NK-92 (cell line): ENCODE measurements around the gene TNNT2.

ENCODE experiments used
- DNase-seq: peaks from one replicate; lab custom pipeline; 2025; ENCODE audit not compliant: unreplicated experiment; lab: John Stamatoyannopoulos, UW

The TNNT2 gene

GRCh38 chr1:201320168-201320788 is 57.2 kb downstream of the TNNT2 start:
- no peak for DNase-seq

DNA sequence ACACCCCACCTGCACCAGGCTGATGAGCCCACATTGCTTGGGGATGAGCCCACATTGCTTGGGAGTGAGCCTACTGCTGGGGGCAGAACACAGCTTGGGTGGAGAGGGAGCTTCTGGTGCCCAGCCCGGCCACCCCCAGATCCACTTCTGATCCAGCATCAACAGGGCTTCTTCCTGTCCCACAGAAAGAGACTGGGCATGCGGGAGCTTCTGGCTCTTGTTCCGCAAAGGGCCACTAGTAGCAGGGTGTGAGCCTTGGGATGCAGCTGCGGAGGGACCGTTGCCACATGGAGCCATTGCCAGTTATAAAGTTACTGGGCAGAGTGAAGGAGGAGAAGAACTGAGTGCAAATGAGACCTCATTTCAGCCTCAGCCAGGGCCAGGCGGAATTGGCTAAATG is 57.8 kb downstream of the TNNT2 start:
- no peak for DNase-seq

- DNase-seq, result no peak
These were observed 58.8 kb downstream of the TNNT2 start for GRCh38 chr1:201318504-201319340.

DNA sequence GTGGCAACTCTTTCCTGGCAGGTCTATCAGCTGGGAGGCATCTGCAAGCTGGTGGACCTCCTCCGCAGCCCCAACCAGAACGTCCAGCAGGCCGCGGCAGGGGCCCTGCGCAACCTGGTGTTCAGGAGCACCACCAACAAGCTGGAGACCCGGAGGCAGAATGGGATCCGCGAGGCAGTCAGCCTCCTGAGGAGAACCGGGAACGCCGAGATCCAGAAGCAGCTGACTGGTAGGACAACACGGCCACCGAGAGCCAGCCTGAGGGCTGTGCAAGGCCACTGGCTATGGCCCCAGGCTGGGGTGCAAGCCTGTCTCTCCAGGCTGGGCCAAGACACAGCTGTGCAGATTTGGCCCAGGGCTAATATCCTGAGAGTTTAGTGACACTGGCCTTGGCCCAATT is 59.9 kb downstream of the TNNT2 start:
- no peak for DNase-seq

GRCh38 chr1:201316556-201316955 is 60.9 kb downstream of the TNNT2 start:
- DNase-seq, result no peak

- DNase-seq, result no peak
These were observed 64.4 kb downstream of the TNNT2 start for GRCh38 chr1:201313086-201313485.

DNA sequence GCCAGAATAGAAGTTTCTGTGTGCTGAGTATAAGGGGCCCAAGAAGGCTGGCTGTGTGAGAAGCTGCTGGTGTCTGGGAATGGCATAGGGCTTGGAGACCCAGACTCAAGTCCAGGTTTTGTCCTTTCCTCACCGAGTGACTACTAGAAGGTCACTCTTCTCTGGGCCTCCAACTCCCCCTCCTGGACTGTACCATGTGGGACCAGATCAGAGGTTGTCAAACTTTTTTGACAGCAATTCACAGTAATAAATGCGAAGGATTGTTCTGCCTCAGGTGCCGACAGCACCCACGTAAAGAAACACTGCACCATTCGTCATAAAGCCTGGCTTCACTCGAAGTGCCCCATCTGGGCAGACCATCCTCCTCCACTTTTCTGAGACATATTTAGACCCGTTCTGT is 65.2 kb downstream of the TNNT2 start:
- DNase-seq, result no peak

GRCh38 chr1:201311356-201312011 is 66.0 kb downstream of the TNNT2 start:
- DNase-seq, result no peak

DNA sequence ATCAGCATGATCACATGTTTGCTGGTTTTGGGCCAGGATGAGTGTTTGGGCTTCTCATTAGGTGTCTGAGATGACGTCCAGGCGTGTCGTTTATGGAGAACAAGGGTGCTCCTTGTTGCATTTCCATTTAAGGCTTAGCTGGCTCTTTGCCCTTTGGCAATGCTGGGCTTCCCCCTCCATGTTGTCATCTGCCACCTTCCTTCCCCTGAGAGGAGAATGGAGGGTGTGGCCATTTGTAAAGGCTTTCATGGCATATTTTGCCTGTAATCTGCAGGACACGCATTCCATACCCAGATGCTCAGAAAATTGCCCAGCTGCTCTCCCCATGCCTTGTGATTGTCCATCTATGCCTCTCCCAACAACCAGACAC is 66.5 kb downstream of the TNNT2 start:
- DNase-seq, result no peak

- no peak for DNase-seq
These were observed 67.1 kb downstream of the TNNT2 start for GRCh38 chr1:201310251-201310985.

DNA sequence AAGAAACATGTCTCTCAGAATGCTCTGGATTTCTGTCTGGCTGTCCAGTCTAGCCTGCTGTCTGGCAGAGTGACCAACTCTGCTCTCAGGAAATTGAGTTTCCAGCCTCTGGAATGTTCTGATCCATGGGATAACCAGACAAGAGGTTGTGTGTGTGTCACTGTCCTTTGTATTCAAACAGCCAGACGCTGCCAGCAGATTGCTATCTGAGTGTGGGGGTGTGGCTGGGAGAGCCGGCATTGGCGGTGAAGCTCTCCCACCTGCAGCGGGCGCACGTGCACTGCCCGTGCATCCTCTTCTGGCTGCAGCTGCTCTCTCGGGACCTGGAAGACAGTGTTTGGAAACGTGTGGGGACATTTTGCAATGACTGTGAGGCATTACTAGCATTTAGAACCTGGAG is 68.1 kb downstream of the TNNT2 start:
- DNase-seq, result no peak
